OCI-LY7 (cell line): ENCODE results near the gene MYL11. TPM values are rescaled to one million over a fixed set of nuclear protein-coding genes. Genes with fewer than 3 reads are reported as not detected.

Experiments used
- BruUV-seq: library from RNA; stranded (reverse); fragments of 400-500 nt; replicated peaks from 2 replicates; lab custom pipeline; 2021; lab: Mats Ljungman, UMichigan
- CTCF ChIA-PET: fragments of 300-600 bp; sonication (Branson Sonifier 250); formaldehyde crosslinking; loops from one replicate; lab custom pipeline; 2022; ENCODE audit warnings: antibody characterized with exemption; ENCODE audit not compliant: unreplicated experiment; lab: Charles Lee
- POLR2A ChIA-PET: fragments of 300-600 bp; sonication (Branson Sonifier 250); formaldehyde crosslinking; loops from one replicate; lab custom pipeline; 2022; ENCODE audit warnings: antibody characterized with exemption; lab: Charles Lee
- DNase-seq: peaks from one replicate; pipeline ENCODE4 v3.0.0-alpha.2; 2015; ENCODE audit warnings: low spot score
- H2AFZ ChIP-seq: fragments of 200-600 bp; sonication (generic), shearing (Covaris generic); 2 replicates; pipeline ENCODE4 v1.6.1; 2014; ENCODE audit warnings: mild to moderate bottlenecking, antibody characterized with exemption, low read length, moderate library complexity
- H3K27ac ChIP-seq: fragments of 200-600 bp; sonication (generic); 2 replicates; pipeline ENCODE4 v1.5.1; 2014; ENCODE audit warnings: mixed run types, low read depth, mild to moderate bottlenecking, moderate library complexity, low read length, inconsistent platforms; ENCODE audit not compliant: poor library complexity, severe bottlenecking
- H3K36me3 ChIP-seq: fragments of 200-600 bp; sonication (generic); 2 replicates; pipeline ENCODE4 v1.6.1; 2014; ENCODE audit warnings: mild to moderate bottlenecking, antibody characterized with exemption, low read length, moderate library complexity, mixed read lengths; ENCODE audit not compliant: insufficient read depth
- H3K4me1 ChIP-seq: fragments of 200-600 bp; sonication (generic); 2 replicates; pipeline ENCODE4 v1.5.1; 2014; ENCODE audit warnings: mild to moderate bottlenecking, low read length; ENCODE audit not compliant: insufficient read depth, poor library complexity, severe bottlenecking
- H3K4me2 ChIP-seq: fragments of 200-600 bp; sonication (generic); 2 replicates; pipeline ENCODE4 v1.6.1; 2014; ENCODE audit warnings: mild to moderate bottlenecking, low read length
- H3K4me3 ChIP-seq: fragments of 200-600 bp; sonication (generic); 2 replicates; pipeline ENCODE4 v1.5.1; 2014; ENCODE audit warnings: mild to moderate bottlenecking, low read depth, low read length; ENCODE audit not compliant: poor library complexity, severe bottlenecking
- H3K79me2 ChIP-seq: fragments of 200-600 bp; sonication (generic); 2 replicates; pipeline ENCODE4 v1.6.1; 2016; ENCODE audit warnings: low read depth, mild to moderate bottlenecking, low read length, moderate library complexity, mixed read lengths; ENCODE audit not compliant: insufficient read depth
- H3K9me2 ChIP-seq: fragments of 200-600 bp; sonication (generic); 2 replicates; pipeline ENCODE4 v1.6.1; 2016; ENCODE audit warnings: mild to moderate bottlenecking, low read length, mixed read lengths; ENCODE audit not compliant: insufficient read depth
- H3K9me3 ChIP-seq: fragments of 200-600 bp; sonication (generic); 2 replicates; pipeline ENCODE4 v1.6.1; 2014; ENCODE audit warnings: mild to moderate bottlenecking, mixed run types, low read length, mixed read lengths
- H4K20me1 ChIP-seq: fragments of 200-600 bp; sonication (generic); 2 replicates; pipeline ENCODE4 v1.6.1; 2014; ENCODE audit warnings: mild to moderate bottlenecking, antibody characterized with exemption, low read length, moderate library complexity, mixed read lengths; ENCODE audit not compliant: insufficient read depth
- EZH2phosphoT487 ChIP-seq: fragments of 200-600 bp; sonication (generic); IDR thresholded peaks from 2 replicates; pipeline ENCODE4 v1.6.1; 2018; ENCODE audit warnings: low read depth, borderline replicate concordance, mild to moderate bottlenecking, mixed run types, antibody characterized with exemption, low read length, moderate library complexity, mixed read lengths
- intact Hi-C: fragments of 100-400 bp; cut with micrococcal nuclease; formaldehyde crosslinking; loops from one replicate; pipeline ENCODE4 v1.10.0; 2022; ENCODE audit not compliant: unreplicated experiment
- total RNA-seq, 2 experiments: library from RNA; depleted of rRNA in 1 of 2; stranded (reverse); fragments of >200 nt in 1 of 2; shearing (Covaris generic) in 1 of 2; gene quantifications; 2 replicates each; pipeline ENCODE4 v1.2.3, GENCODE V29; 2014 to 2022
- TF ChIP-seq, protein P1 (sequence below): fragments of 200-600 bp; sonication (generic); conservative IDR thresholded peaks from 2 replicates; pipeline ENCODE4 v1.5.1; 2014; ENCODE audit warnings: mild to moderate bottlenecking, antibody characterized with exemption, low read length, moderate library complexity, mixed read lengths

Gene MYL11
- total RNA-seq, 2 experiments from 2014 or later: 3.2 to 3.9 TPM

DNA sequence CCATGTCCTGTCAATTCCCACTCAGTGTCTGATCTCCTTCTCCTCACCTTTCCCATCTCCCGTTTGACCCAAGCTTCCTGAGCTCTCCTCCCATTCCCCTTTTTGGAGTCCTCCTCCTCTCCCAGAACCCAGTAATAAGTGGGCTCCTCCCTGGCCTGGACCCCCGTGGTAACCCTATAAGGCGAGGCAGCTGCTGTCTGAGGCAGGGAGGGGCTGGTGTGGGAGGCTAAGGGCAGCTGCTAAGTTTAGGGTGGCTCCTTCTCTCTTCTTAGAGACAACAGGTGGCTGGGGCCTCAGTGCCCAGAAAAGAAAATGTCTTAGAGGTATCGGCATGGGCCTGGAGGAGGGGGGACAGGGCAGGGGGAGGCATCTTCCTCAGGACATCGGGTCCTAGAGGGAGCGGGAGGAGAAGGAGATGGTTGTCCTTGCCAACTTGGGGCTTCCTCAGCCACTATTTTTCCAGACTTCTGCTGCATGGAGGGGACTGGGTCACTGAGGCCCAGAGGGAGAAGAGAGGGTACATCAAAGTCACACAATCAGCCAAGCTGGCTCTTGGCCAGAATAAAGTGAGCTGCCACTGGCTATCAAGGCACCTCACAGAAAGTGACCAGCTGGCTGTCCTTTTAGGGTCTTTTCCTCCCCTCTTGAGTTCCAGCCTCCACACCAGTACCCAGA is 2.4 kb upstream of the MYL11 start:
- Histone ChIP-seq H3K79me2 (peaks cover 27% of the 10 kb centered on the region), H2AFZ (peak overlapping the region; percentile 4; the same call in 1 of the 2 replicates), H3K27ac (peak overlapping the region; percentile 77), H3K4me1 (peaks cover 37% of the 10 kb centered on the region), H3K9me3 (no peaks in the 10 kb centered on the region), H3K4me2 (peak overlapping the region; percentile 86), H4K20me1 (peaks cover 20% of the 10 kb centered on the region), H3K4me3 (peak overlapping the region; percentile 63), H3K36me3 (peaks cover 23% of the 10 kb centered on the region), H3K9me2 (no peaks in the 10 kb centered on the region)
- CTCF ChIA-PET: interaction anchor here (0.5 to 0.6 kb wide), 2 partner anchors 23 to 625 kb away, joined by 3 to 5 read pairs; partner anchors contain the start of gene ZNF48
- TF ChIP-seq EZH2phosphoT487: no peak
- TF ChIP-seq, protein P1, sequence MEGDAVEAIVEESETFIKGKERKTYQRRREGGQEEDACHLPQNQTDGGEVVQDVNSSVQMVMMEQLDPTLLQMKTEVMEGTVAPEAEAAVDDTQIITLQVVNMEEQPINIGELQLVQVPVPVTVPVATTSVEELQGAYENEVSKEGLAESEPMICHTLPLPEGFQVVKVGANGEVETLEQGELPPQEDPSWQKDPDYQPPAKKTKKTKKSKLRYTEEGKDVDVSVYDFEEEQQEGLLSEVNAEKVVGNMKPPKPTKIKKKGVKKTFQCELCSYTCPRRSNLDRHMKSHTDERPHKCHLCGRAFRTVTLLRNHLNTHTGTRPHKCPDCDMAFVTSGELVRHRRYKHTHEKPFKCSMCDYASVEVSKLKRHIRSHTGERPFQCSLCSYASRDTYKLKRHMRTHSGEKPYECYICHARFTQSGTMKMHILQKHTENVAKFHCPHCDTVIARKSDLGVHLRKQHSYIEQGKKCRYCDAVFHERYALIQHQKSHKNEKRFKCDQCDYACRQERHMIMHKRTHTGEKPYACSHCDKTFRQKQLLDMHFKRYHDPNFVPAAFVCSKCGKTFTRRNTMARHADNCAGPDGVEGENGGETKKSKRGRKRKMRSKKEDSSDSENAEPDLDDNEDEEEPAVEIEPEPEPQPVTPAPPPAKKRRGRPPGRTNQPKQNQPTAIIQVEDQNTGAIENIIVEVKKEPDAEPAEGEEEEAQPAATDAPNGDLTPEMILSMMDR: no peak
- intact Hi-C loops: loop anchor here (10.0 kb wide), 1 partner anchor 377 kb away; the partner anchor contains the start of genes HIRIP3 and INO80E
- no TSS peak for BruUV-seq
- POLR2A ChIA-PET: interaction anchor here (0.7 to 2.6 kb wide), 9 partner anchors 8 to 37 kb away, joined by 3 to 26 read pairs (median 10); partner anchors contain the start of genes SEPTIN1 and ZNF771
- peak; percentile 77 for DNase-seq

DNA sequence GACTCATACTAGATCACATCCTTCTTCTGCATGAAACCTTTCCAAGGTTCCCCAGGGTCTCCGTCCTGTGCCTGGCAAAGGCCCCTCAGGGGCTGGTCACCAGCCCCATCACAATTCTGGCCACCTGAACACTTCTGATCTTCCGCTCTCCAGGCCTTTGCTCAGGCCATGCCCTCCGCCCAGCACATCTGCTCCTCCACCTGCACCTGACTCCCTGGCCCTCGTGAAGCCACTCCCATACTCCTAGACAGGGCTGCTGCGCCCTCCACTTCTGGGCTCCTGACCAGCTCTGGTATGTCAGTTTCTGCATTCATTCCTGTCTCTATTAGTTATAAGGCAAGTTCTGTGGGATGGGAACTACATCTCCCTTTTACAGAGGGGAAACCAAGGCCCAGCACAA is 1.9 kb upstream of the MYL11 start:
- H3K36me3 ChIP-seq: peaks cover 18% of the 10 kb centered on the region
- TF ChIP-seq, protein P1: no peak
- TF ChIP-seq EZH2phosphoT487: no peak
- intact Hi-C loops: loop anchor here (10.0 kb wide), 1 partner anchor 378 kb away; the partner anchor contains the start of genes HIRIP3 and INO80E
- no peaks in the 10 kb centered on the region for H3K9me3 ChIP-seq
- H3K9me2 ChIP-seq: no peaks in the 10 kb centered on the region
- ChIA-PET POLR2A (interaction anchor here (2.3 to 2.6 kb wide), 2 partner anchors 10 to 34 kb away, joined by 14 to 26 read pairs; partner anchors contain the start of genes SEPTIN1 and ZNF771), CTCF (interaction anchor here (0.6 kb wide), 1 partner anchor 625 kb away, joined by 5 read pairs; no protein-coding TSS in a partner anchor)
- H4K20me1 ChIP-seq: peaks cover 18% of the 10 kb centered on the region
- peak; percentile 33 for DNase-seq
- H3K4me2 ChIP-seq: peak overlapping the region; percentile 86
- no TSS peak for BruUV-seq
- H3K4me3 ChIP-seq: peak overlapping the region; percentile 63
- H3K79me2 ChIP-seq: peaks cover 22% of the 10 kb centered on the region
- peak overlapping the region; percentile 77 for H3K27ac ChIP-seq
- H3K4me1 ChIP-seq: peaks cover 37% of the 10 kb centered on the region
- peak overlapping the region; percentile 4; the same call in 1 of the 2 replicates for H2AFZ ChIP-seq
